ENCODE results near the gene TTC17. TPM values are rescaled to one million over a fixed set of nuclear protein-coding genes. Genes with fewer than 3 reads are reported as not detected.
A peak's percentile ranks its signal among the peaks of the same experiment; 100 is the strongest.

Gene TTC17
- total and polyA plus RNA-seq, 5 experiments from 2014 or later = 43.7 to 119 (median 54.6) TPM

DNA sequence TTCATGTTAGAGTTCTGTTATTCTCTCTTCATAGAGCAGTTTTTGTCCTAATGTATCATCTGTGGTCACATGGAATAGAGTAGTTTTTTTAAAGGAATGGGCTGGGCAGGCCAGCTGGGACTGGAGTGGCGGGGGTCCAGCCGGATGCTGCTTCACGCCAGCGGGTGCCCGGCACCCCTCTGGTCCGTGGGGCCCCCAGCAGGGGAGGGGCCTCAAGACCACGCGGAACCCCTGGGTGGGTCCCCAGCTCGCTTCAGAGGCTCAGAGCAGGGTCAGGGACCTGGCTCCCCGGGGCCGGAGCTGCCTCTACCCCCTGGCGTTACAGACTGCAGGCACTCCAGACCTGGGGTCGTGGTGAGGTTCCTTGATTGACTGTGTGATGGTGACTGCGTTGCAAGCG is 162.8 kb downstream of the TTC17 start:
- no peaks in the 10 kb centered on the region for H3K4me1 Mint-ChIP-seq
- POLR2A ChIA-PET = no interaction called here
- no peak overlapping the region for H3K4me3 Mint-ChIP-seq
- H3K36me3 Mint-ChIP-seq = peaks cover 0 to 12% (median 0%) of the 10 kb centered on the region in 3 donors
- peaks cover 6 to 29% (median 17%) of the 10 kb centered on the region in 5 donors for H3K27me3 Mint-ChIP-seq
- H3K9me3 Mint-ChIP-seq = peaks cover 0 to 19% (median 12%) of the 10 kb centered on the region in 9 donors
- DNase-seq = no peak
- H3K27ac Mint-ChIP-seq = no peak overlapping the region
- ATAC-seq = no peak

- ATAC-seq (no peak), DNase-seq (no peak)
- POLR2A ChIA-PET = no interaction called here
- peaks cover 3 to 25% (median 12%) of the 10 kb centered on the region in 5 donors for H3K27me3 Mint-ChIP-seq
- peaks cover 0 to 12% (median 0%) of the 10 kb centered on the region in 3 donors for H3K36me3 Mint-ChIP-seq
- H3K4me1 Mint-ChIP-seq = no peaks in the 10 kb centered on the region
- H3K27ac Mint-ChIP-seq = no peak overlapping the region
- H3K9me3 Mint-ChIP-seq = peaks cover 0 to 19% (median 12%) of the 10 kb centered on the region in 9 donors
- no peak overlapping the region for H3K4me3 Mint-ChIP-seq
These were observed 164.9 kb downstream of the TTC17 start for GRCh38 chr11:43523632-43524031.

- H3K36me3 Mint-ChIP-seq = no peaks in the 10 kb centered on the region
- H3K27me3 Mint-ChIP-seq = peaks cover 12 to 23% (median 18%) of the 10 kb centered on the region in 5 donors
- H3K27ac Mint-ChIP-seq = no peak overlapping the region
- H3K9me3 Mint-ChIP-seq = peaks cover 0 to 2% (median 0%) of the 10 kb centered on the region in 9 donors
- ATAC-seq = no peak
- H3K4me1 Mint-ChIP-seq = no peaks in the 10 kb centered on the region
- POLR2A ChIA-PET = no interaction called here
- no peak for DNase-seq
- H3K4me3 Mint-ChIP-seq = no peak overlapping the region
These were observed 173.3 kb downstream of the TTC17 start for GRCh38 chr11:43532041-43532440.

GRCh38 chr11:43537833-43538615 is 179.3 kb downstream of the TTC17 start:
- no peaks in the 10 kb centered on the region for H3K4me1 Mint-ChIP-seq
- DNase-seq (no peak), ATAC-seq (no peak)
- POLR2A ChIA-PET = no interaction called here
- peaks cover 0 to 22% (median 6%) of the 10 kb centered on the region in 9 donors for H3K9me3 Mint-ChIP-seq
- H3K27me3 Mint-ChIP-seq = peaks cover 32 to 63% (median 41%) of the 10 kb centered on the region in 5 donors
- H3K27ac Mint-ChIP-seq = no peak overlapping the region
- no peak overlapping the region for H3K4me3 Mint-ChIP-seq
- peaks cover 0 to 14% (median 0%) of the 10 kb centered on the region in 3 donors for H3K36me3 Mint-ChIP-seq

DNA sequence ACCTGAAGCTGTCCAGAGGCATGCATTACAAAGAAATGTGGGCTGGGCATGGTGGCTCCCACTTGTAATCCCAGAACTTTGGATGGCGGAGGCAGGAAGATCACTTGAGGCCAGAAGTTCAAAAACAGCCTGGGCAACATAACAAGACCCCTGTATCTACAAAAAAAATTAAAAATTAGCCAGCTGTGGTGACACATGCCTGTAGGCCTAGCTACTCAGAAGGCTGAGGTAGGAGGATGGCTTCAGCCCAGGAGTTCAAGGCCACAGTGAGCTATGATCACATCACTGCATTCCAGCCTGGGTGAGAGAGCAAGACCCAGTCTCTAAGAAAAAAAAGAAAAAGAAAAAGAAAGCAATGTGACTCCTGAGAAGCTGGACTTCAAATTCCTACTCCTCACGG is 183.3 kb downstream of the TTC17 start:
- ATAC-seq (no peak), DNase-seq (no peak)
- Mint-ChIP-seq H3K4me3 (no peak overlapping the region), H3K9me3 (peaks cover 0 to 22% (median 6%) of the 10 kb centered on the region in 9 donors), H3K27me3 (peaks cover 29 to 71% (median 52%) of the 10 kb centered on the region in 5 donors), H3K36me3 (peaks cover 0 to 26% (median 0%) of the 10 kb centered on the region in 3 donors), H3K27ac (no peak overlapping the region), H3K4me1 (peaks cover under 1 to 3% (median 2%) of the 10 kb centered on the region in 4 donors)
- POLR2A ChIA-PET = no interaction called here

- ATAC-seq = no peak
- Mint-ChIP-seq H3K27ac (peak overlapping the region in 1 of 10 donors; percentile 25), H3K36me3 (peaks cover 0 to 27% (median 0%) of the 10 kb centered on the region in 3 donors), H3K4me1 (peaks cover 2 to 5% (median 4%) of the 10 kb centered on the region in 4 donors), H3K9me3 (peaks cover 0 to 22% (median 6%) of the 10 kb centered on the region in 9 donors), H3K27me3 (peaks cover 24 to 63% (median 47%) of the 10 kb centered on the region in 5 donors), H3K4me3 (no peak overlapping the region)
- POLR2A ChIA-PET = no interaction called here
- no peak for DNase-seq
These were observed 184.3 kb downstream of the TTC17 start for GRCh38 chr11:43542750-43543712.

Other genes with a start within 250 kb of the TTC17 start
- gene API5, start 46.9 kb upstream of the TTC17 start, total RNA-seq = 100 to 1,000 TPM; 101 TPM
- gene API5, start 46.9 kb upstream of the TTC17 start, polyA plus RNA-seq = 100 to 1,000 TPM; 139 to 146 (median 143) TPM

Data from naive thymus-derived CD8-positive, alpha-beta T cell (primary cell).